Parathyroid adenoma (tissue), 2 donors: ENCODE results near the gene ASRGL1.
"Not testable (repeated sequence)": the region's sequence is repeated elsewhere in the genome, so short reads cannot be mapped to it uniquely, and the experiment has no call there.

Source experiments
- H2AFZ ChIP-seq: fragments of 300-600 bp; sonication (generic); one replicate; pipeline ENCODE4 v1.7.0; 2017; ENCODE audit warnings: antibody characterized with exemption, mild to moderate bottlenecking
- H3K27ac ChIP-seq: fragments of 300-600 bp; sonication (generic); one replicate; pipeline ENCODE4 v1.7.0; 2017
- H3K27me3 ChIP-seq: fragments of 300-600 bp; sonication (generic); one replicate; pipeline ENCODE4 v1.7.0; 2017; ENCODE audit warnings: low read length; ENCODE audit not compliant: control insufficient read depth, insufficient read depth
- H3K36me3 ChIP-seq: fragments of 300-600 bp; sonication (generic); one replicate; pipeline ENCODE4 v1.7.0; 2017; ENCODE audit warnings: low read length; ENCODE audit not compliant: control insufficient read depth, insufficient read depth
- H3K4me1 ChIP-seq: fragments of 300-600 bp; sonication (generic); one replicate; pipeline ENCODE4 v1.7.0; 2017; ENCODE audit warnings: control low read depth
- H3K4me2 ChIP-seq: fragments of 300-600 bp; sonication (generic); one replicate; pipeline ENCODE4 v1.7.0; 2017; ENCODE audit warnings: low read length
- H3K4me3 ChIP-seq: fragments of 300-600 bp; sonication (generic); one replicate; pipeline ENCODE4 v1.7.0; 2017; ENCODE audit warnings: low read depth, low read length
- H3K79me2 ChIP-seq: fragments of 300-600 bp; sonication (generic); one replicate; pipeline ENCODE4 v1.7.0; 2017; ENCODE audit warnings: control low read depth
- H3K9ac ChIP-seq: fragments of 300-600 bp; sonication (generic); one replicate; pipeline ENCODE4 v1.7.0; 2017; ENCODE audit warnings: mild to moderate bottlenecking
- H3K9me3 ChIP-seq: fragments of 300-600 bp; sonication (generic); one replicate; pipeline ENCODE4 v1.7.0; 2017; ENCODE audit warnings: low read length; ENCODE audit not compliant: control insufficient read depth
- CTCF ChIP-seq: fragments of 300-600 bp; sonication (generic); IDR thresholded peaks from one replicate; pipeline ENCODE4 v1.7.0; 2017; ENCODE audit warnings: antibody characterized with exemption, mild to moderate bottlenecking
- donor health status: primary hyperparathyroidism.

The ASRGL1 gene

GRCh38 chr11:62378459-62379063, 41.3 kb downstream of the ASRGL1 start:
- peak overlapping the region; percentile 33 for H2AFZ ChIP-seq
- not testable (repeated sequence) for H3K4me2 ChIP-seq, H3K36me3 ChIP-seq, H3K4me3 ChIP-seq, H3K9me3 ChIP-seq, H3K79me2 ChIP-seq, H3K27ac ChIP-seq, H3K9ac ChIP-seq, H3K4me1 ChIP-seq, H3K27me3 ChIP-seq
- peak; percentile 34 for TF ChIP-seq CTCF

- not testable (repeated sequence) for H3K79me2 ChIP-seq, H3K36me3 ChIP-seq, H2AFZ ChIP-seq, H3K4me3 ChIP-seq, H3K4me2 ChIP-seq, H3K9ac ChIP-seq, H3K9me3 ChIP-seq, H3K27me3 ChIP-seq, H3K4me1 ChIP-seq, H3K27ac ChIP-seq
Observed at GRCh38 chr11:62379586-62379985, 42.3 kb downstream of the ASRGL1 start.

GRCh38 chr11:62380821-62381245, 43.6 kb downstream of the ASRGL1 start:
- H3K27ac ChIP-seq, H3K9ac ChIP-seq, H3K79me2 ChIP-seq, H3K36me3 ChIP-seq, H3K4me3 ChIP-seq, H3K4me2 ChIP-seq, H3K4me1 ChIP-seq, H3K27me3 ChIP-seq, H3K9me3 ChIP-seq: not testable (repeated sequence)
- TF ChIP-seq CTCF, result peak; percentile 71
- peak overlapping the region; percentile 51 for H2AFZ ChIP-seq

- Histone ChIP-seq H3K4me2 (no peak overlapping the region), H3K9ac (no peak overlapping the region), H3K27me3 (no peaks in the 10 kb centered on the region), H3K4me1 (no peaks in the 10 kb centered on the region), H3K79me2 (no peaks in the 10 kb centered on the region), H2AFZ (no peak overlapping the region), H3K9me3 (no peaks in the 10 kb centered on the region), H3K4me3 (no peak overlapping the region), H3K36me3 (no peaks in the 10 kb centered on the region), H3K27ac (no peak overlapping the region)
- TF ChIP-seq CTCF, result no peak
Observed at GRCh38 chr11:62383822-62384221, 46.6 kb downstream of the ASRGL1 start.

- not testable (repeated sequence) for H3K9ac ChIP-seq, H3K27me3 ChIP-seq, H3K36me3 ChIP-seq, H3K4me1 ChIP-seq, H3K9me3 ChIP-seq, H3K79me2 ChIP-seq, H2AFZ ChIP-seq, H3K4me3 ChIP-seq, H3K27ac ChIP-seq, H3K4me2 ChIP-seq
Observed at GRCh38 chr11:62386083-62386482, 48.8 kb downstream of the ASRGL1 start.

- H3K79me2 ChIP-seq, result no peaks in the 10 kb centered on the region
- H3K9me3 ChIP-seq, result no peaks in the 10 kb centered on the region
- TF ChIP-seq CTCF, result no peak
- H3K4me3 ChIP-seq, result no peak overlapping the region
- H3K9ac ChIP-seq, result no peak overlapping the region
- no peak overlapping the region for H2AFZ ChIP-seq
- H3K27ac ChIP-seq, result no peak overlapping the region
- H3K27me3 ChIP-seq, result no peaks in the 10 kb centered on the region
- no peaks in the 10 kb centered on the region for H3K4me1 ChIP-seq
- H3K4me2 ChIP-seq, result no peak overlapping the region
- H3K36me3 ChIP-seq, result no peaks in the 10 kb centered on the region
Observed at GRCh38 chr11:62387381-62387780, 50.1 kb downstream of the ASRGL1 start.
